NAMALWA (cell line): ENCODE data around the gene THBS3.
"Not testable (repeated sequence)": the region's sequence is repeated elsewhere in the genome, so short reads cannot be mapped to it uniquely, and the experiment has no call there.

Experiments used
- DNase-seq: peaks from one replicate; pipeline ENCODE4 v3.0.0-alpha.2; 2015; ENCODE audit warnings: low spot score

THBS3 gene

GRCh38 chr1:155207806-155208540, at the start of gene THBS3:
THBS3 (minus strand) TSS chr1:155207897; CDS start chr1:155207876, 21 bp downstream.
- DNase-seq: no peak

- no peak for DNase-seq
Measured at GRCh38 chr1:155256058-155256852, 48.6 kb upstream of the THBS3 start.

GRCh38 chr1:155255243-155256007, 47.7 kb upstream of the THBS3 start, which contains the start of gene ENTREP3:
ENTREP3 (minus strand) TSS chr1:155255483; CDS start chr1:155254877, 606 bp downstream.
- DNase-seq: peak; percentile 91

- DNase-seq: no peak
Measured at GRCh38 chr1:155254714-155255242, 47.1 kb upstream of the THBS3 start.

- DNase-seq: no peak
Measured at GRCh38 chr1:155254228-155254713, 46.6 kb upstream of the THBS3 start.

- no peak for DNase-seq
Measured at GRCh38 chr1:155253797-155254196, 46.1 kb upstream of the THBS3 start.

GRCh38 chr1:155253208-155253607, 45.5 kb upstream of the THBS3 start:
- no peak for DNase-seq

GRCh38 chr1:155251566-155251965, 43.9 kb upstream of the THBS3 start:
- DNase-seq: no peak

- peak; percentile 99 for DNase-seq
Measured at GRCh38 chr1:155250633-155251449, 43.1 kb upstream of the THBS3 start.

- DNase-seq: no peak
Measured at GRCh38 chr1:155250246-155250632, 42.5 kb upstream of the THBS3 start.

GRCh38 chr1:155247667-155248553, 40.2 kb upstream of the THBS3 start:
- no peak for DNase-seq

GRCh38 chr1:155246796-155247195, 39.1 kb upstream of the THBS3 start:
- DNase-seq: not testable (repeated sequence)

GRCh38 chr1:155245163-155245524, 37.4 kb upstream of the THBS3 start:
- no peak for DNase-seq

- DNase-seq: peak; percentile 100
Measured at GRCh38 chr1:155244368-155245162, 36.9 kb upstream of the THBS3 start.

- DNase-seq: no peak
Measured at GRCh38 chr1:155242805-155243358, 35.2 kb upstream of the THBS3 start.

GRCh38 chr1:155241841-155242264, 34.2 kb upstream of the THBS3 start:
- DNase-seq: no peak

GRCh38 chr1:155241069-155241679, 33.5 kb upstream of the THBS3 start:
- peak; percentile 92 for DNase-seq

- DNase-seq: no peak
Measured at GRCh38 chr1:155236451-155236850, 28.8 kb upstream of the THBS3 start.
